ENCODE results near the gene P4HA3.

DNA sequence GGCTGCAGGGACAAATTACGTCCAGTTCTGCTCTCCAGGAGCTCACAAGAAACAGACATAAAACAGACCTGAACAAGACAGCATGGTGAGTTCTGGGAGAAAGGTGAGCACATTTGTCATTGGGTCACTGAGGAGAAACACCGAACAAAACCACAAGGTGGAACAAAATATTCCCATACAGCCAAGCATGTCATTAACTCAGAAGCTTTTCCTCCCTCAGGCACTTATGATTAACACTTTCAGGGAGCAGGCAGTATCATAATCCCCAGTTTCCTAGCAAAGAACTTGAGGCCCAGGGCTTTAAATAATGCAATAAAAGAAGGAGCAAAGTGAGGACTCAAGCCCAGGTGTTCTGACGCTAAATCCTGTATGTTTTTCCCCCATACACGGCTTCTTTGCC is 43.0 kb downstream of the P4HA3 start:
- TF ChIP-seq, protein P1, sequence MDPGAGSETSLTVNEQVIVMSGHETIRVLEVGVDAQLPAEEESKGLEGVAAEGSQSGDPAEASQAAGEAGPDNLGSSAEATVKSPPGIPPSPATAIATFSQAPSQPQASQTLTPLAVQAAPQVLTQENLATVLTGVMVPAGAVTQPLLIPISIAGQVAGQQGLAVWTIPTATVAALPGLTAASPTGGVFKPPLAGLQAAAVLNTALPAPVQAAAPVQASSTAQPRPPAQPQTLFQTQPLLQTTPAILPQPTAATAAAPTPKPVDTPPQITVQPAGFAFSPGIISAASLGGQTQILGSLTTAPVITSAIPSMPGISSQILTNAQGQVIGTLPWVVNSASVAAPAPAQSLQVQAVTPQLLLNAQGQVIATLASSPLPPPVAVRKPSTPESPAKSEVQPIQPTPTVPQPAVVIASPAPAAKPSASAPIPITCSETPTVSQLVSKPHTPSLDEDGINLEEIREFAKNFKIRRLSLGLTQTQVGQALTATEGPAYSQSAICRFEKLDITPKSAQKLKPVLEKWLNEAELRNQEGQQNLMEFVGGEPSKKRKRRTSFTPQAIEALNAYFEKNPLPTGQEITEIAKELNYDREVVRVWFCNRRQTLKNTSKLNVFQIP (CRISPR knock-in tag; IDR thresholded peaks at IDR 0.05; ENCODE audit: borderline replicate concordance, low read depth), result no peak
- TF ChIP-seq, protein P2, sequence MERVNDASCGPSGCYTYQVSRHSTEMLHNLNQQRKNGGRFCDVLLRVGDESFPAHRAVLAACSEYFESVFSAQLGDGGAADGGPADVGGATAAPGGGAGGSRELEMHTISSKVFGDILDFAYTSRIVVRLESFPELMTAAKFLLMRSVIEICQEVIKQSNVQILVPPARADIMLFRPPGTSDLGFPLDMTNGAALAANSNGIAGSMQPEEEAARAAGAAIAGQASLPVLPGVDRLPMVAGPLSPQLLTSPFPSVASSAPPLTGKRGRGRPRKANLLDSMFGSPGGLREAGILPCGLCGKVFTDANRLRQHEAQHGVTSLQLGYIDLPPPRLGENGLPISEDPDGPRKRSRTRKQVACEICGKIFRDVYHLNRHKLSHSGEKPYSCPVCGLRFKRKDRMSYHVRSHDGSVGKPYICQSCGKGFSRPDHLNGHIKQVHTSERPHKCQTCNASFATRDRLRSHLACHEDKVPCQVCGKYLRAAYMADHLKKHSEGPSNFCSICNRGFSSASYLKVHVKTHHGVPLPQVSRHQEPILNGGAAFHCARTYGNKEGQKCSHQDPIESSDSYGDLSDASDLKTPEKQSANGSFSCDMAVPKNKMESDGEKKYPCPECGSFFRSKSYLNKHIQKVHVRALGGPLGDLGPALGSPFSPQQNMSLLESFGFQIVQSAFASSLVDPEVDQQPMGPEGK (CRISPR knock-in tag; IDR thresholded peaks at IDR 0.05; ENCODE audit: borderline replicate concordance), result no peak
- TF ChIP-seq ZFP30 (CRISPR knock-in tag; IDR thresholded peaks at IDR 0.05) (no peak), SNAI2 (CRISPR knock-in tag; IDR thresholded peaks at IDR 0.05) (no peak), ARNTL (CRISPR knock-in tag; IDR thresholded peaks at IDR 0.05; ENCODE audit: borderline replicate concordance, low read depth) (no peak), ZNF8 (CRISPR knock-in tag; IDR thresholded peaks at IDR 0.05) (no peak), CSDC2 (CRISPR knock-in tag; IDR thresholded peaks at IDR 0.05) (no peak), ISL1 (CRISPR knock-in tag; IDR thresholded peaks at IDR 0.05) (no peak), BACH2 (CRISPR knock-in tag; IDR thresholded peaks at IDR 0.05; ENCODE audit: borderline replicate concordance) (no peak), ZFP3 (CRISPR knock-in tag; IDR thresholded peaks at IDR 0.05) (no peak)
- TF ChIP-seq, protein P3, sequence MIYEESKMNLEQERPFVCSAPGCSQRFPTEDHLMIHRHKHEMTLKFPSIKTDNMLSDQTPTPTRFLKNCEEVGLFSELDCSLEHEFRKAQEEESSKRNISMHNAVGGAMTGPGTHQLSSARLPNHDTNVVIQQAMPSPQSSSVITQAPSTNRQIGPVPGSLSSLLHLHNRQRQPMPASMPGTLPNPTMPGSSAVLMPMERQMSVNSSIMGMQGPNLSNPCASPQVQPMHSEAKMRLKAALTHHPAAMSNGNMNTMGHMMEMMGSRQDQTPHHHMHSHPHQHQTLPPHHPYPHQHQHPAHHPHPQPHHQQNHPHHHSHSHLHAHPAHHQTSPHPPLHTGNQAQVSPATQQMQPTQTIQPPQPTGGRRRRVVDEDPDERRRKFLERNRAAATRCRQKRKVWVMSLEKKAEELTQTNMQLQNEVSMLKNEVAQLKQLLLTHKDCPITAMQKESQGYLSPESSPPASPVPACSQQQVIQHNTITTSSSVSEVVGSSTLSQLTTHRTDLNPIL (CRISPR knock-in tag; IDR thresholded peaks at IDR 0.05; ENCODE audit: low read depth), result no peak
- TF ChIP-seq, protein P4, sequence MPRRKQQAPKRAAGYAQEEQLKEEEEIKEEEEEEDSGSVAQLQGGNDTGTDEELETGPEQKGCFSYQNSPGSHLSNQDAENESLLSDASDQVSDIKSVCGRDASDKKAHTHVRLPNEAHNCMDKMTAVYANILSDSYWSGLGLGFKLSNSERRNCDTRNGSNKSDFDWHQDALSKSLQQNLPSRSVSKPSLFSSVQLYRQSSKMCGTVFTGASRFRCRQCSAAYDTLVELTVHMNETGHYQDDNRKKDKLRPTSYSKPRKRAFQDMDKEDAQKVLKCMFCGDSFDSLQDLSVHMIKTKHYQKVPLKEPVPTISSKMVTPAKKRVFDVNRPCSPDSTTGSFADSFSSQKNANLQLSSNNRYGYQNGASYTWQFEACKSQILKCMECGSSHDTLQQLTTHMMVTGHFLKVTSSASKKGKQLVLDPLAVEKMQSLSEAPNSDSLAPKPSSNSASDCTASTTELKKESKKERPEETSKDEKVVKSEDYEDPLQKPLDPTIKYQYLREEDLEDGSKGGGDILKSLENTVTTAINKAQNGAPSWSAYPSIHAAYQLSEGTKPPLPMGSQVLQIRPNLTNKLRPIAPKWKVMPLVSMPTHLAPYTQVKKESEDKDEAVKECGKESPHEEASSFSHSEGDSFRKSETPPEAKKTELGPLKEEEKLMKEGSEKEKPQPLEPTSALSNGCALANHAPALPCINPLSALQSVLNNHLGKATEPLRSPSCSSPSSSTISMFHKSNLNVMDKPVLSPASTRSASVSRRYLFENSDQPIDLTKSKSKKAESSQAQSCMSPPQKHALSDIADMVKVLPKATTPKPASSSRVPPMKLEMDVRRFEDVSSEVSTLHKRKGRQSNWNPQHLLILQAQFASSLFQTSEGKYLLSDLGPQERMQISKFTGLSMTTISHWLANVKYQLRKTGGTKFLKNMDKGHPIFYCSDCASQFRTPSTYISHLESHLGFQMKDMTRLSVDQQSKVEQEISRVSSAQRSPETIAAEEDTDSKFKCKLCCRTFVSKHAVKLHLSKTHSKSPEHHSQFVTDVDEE (CRISPR knock-in tag; IDR thresholded peaks at IDR 0.05), result no peak
- TF ChIP-seq, protein P5, sequence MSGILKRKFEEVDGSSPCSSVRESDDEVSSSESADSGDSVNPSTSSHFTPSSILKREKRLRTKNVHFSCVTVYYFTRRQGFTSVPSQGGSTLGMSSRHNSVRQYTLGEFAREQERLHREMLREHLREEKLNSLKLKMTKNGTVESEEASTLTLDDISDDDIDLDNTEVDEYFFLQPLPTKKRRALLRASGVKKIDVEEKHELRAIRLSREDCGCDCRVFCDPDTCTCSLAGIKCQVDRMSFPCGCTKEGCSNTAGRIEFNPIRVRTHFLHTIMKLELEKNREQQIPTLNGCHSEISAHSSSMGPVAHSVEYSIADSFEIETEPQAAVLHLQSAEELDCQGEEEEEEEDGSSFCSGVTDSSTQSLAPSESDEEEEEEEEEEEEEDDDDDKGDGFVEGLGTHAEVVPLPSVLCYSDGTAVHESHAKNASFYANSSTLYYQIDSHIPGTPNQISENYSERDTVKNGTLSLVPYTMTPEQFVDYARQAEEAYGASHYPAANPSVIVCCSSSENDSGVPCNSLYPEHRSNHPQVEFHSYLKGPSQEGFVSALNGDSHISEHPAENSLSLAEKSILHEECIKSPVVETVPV (CRISPR knock-in tag; IDR thresholded peaks at IDR 0.05), result no peak
